ENCODE measurements around the gene RPS6KB2. TPM values are rescaled to one million over a fixed set of nuclear protein-coding genes. Genes with fewer than 3 reads are reported as not detected.

The RPS6KB2 gene
- total and polyA plus RNA-seq, 12 donors = 36.6 to 111 (median 50.0) TPM

- 68 to 80% (median 75%) methylated on average over 9 to 11 of the region's 11 CpGs for WGBS, 4 donors
- Histone ChIP-seq H3K27me3 (no peaks in the 10 kb centered on the region), H3K36me3 (replicated peaks in 1 of 2) (peaks cover 0 to 25% of the 10 kb centered on the region in 2 donors), H3K4me1 (replicated peaks in 1 of 2) (peaks cover 17 to 24% of the 10 kb centered on the region in 2 donors), H3K27ac (no peak overlapping the region), H3K4me3 (no peak overlapping the region), H3K9me3 (replicated peaks in 1 of 3) (no peaks in the 10 kb centered on the region)
- TF ChIP-seq POLR2A (IDR thresholded peaks at IDR 0.05) = no peak
- TF ChIP-seq CTCF (IDR thresholded peaks at IDR 0.05) = no peak
- intact Hi-C loops (cut with DNase I) = no loop called here
- no peak for DNase-seq
These were observed 56.6 kb downstream of the RPS6KB2 start for GRCh38 chr11:67484847-67485311.

Small RNA genes within 50 kb of the gene (small RNA-seq; reads per million reads assigned to genes)
- 0 reads per million in 2 donors for gene RNU6-1238P

Other genes with a start within 250 kb of the RPS6KB2 start
- gene GRK2, start 162.0 kb upstream of the RPS6KB2 start, total RNA-seq = 10 to 100 TPM; 32.2 to 73.7 (median 59.0) TPM
- gene GRK2, start 162.0 kb upstream of the RPS6KB2 start, polyA plus RNA-seq = 100 to 1,000 TPM in 1 of 3 donors, 10 to 100 TPM in 2; 26.4 to 159 (median 71.3) TPM
- 10 to 100 TPM in 8 of 9 donors, 1 to 10 TPM in 1; 9.2 to 52.9 (median 38.6) TPM for gene ANKRD13D, start 139.2 kb upstream of the RPS6KB2 start, total RNA-seq
- gene ANKRD13D, start 139.2 kb upstream of the RPS6KB2 start, polyA plus RNA-seq = 100 to 1,000 TPM in 1 of 3 donors, 10 to 100 TPM in 1, 1 to 10 TPM in 1; 8.7 to 205 (median 99.8) TPM
- 10 to 100 TPM in 8 of 9 donors, 1 to 10 TPM in 1; 5.7 to 31.2 (median 25.0) TPM for gene SSH3, start 125.0 kb upstream of the RPS6KB2 start, total RNA-seq
- 10 to 100 TPM in 2 of 3 donors, 1 to 10 TPM in 1; 4.2 to 35.2 (median 21.8) TPM for gene SSH3, start 125.0 kb upstream of the RPS6KB2 start, polyA plus RNA-seq
- gene POLD4, start 74.9 kb upstream of the RPS6KB2 start, total RNA-seq = 100 to 1,000 TPM in 4 of 9 donors, 10 to 100 TPM in 5; 60.5 to 166 (median 89.8) TPM
- 100 to 1,000 TPM in 2 of 3 donors, 10 to 100 TPM in 1; 13.0 to 130 (median 110) TPM for gene POLD4, start 74.9 kb upstream of the RPS6KB2 start, polyA plus RNA-seq
- 10 to 100 TPM in 1 of 9 donors, 1 to 10 TPM in 5, under 1 TPM in 3; 0.17 to 11.7 (median 2.9) TPM for gene CLCF1, start 54.9 kb upstream of the RPS6KB2 start, total RNA-seq
- gene CLCF1, start 54.9 kb upstream of the RPS6KB2 start, polyA plus RNA-seq = 10 to 100 TPM in 1 of 3 donors, 1 to 10 TPM in 2; 2.8 to 16.1 (median 5.6) TPM
- gene RAD9A, start 36.5 kb upstream of the RPS6KB2 start, total RNA-seq = 10 to 100 TPM in 7 of 9 donors, 1 to 10 TPM in 2; 7.6 to 29.0 (median 13.1) TPM
- gene RAD9A, start 36.5 kb upstream of the RPS6KB2 start, polyA plus RNA-seq = 10 to 100 TPM in 2 of 3 donors, 1 to 10 TPM in 1; 5.4 to 57.7 (median 36.2) TPM
- 100 to 1,000 TPM; 126 to 289 (median 168) TPM for gene PPP1CA, start 26.6 kb upstream of the RPS6KB2 start, total RNA-seq
- gene PPP1CA, start 26.6 kb upstream of the RPS6KB2 start, polyA plus RNA-seq = 100 to 1,000 TPM; 105 to 140 (median 116) TPM
- gene TBC1D10C, start 24.4 kb upstream of the RPS6KB2 start, total RNA-seq = 1 to 10 TPM in 6 of 9 donors, under 1 TPM in 2, not detected in 1; 0.28 to 9.1 (median 3.6) TPM
- 10 to 100 TPM in 1 of 3 donors, 1 to 10 TPM in 1, under 1 TPM in 1; 0.35 to 16.5 (median 4.6) TPM for gene TBC1D10C, start 24.4 kb upstream of the RPS6KB2 start, polyA plus RNA-seq
- under 1 TPM in 8 of 9 donors, not detected in 1; 0.10 to 0.80 (median 0.30) TPM for gene CARNS1, start 12.8 kb upstream of the RPS6KB2 start, total RNA-seq
- gene CARNS1, start 12.8 kb upstream of the RPS6KB2 start, polyA plus RNA-seq = under 1 TPM; 0.37 to 0.56 (median 0.51) TPM
- gene PTPRCAP, start 9.2 kb downstream of the RPS6KB2 start, total RNA-seq = 1 to 10 TPM; 1.2 to 7.5 (median 3.9) TPM
- gene PTPRCAP, start 9.2 kb downstream of the RPS6KB2 start, polyA plus RNA-seq = 10 to 100 TPM in 1 of 3 donors, 1 to 10 TPM in 1, under 1 TPM in 1; 0.57 to 13.4 (median 8.0) TPM
- gene CORO1B, start 15.0 kb downstream of the RPS6KB2 start, total RNA-seq = 100 to 1,000 TPM in 5 of 9 donors, 10 to 100 TPM in 4; 65.1 to 142 (median 102) TPM
- gene CORO1B, start 15.0 kb downstream of the RPS6KB2 start, polyA plus RNA-seq = 100 to 1,000 TPM in 2 of 3 donors, 10 to 100 TPM in 1; 28.9 to 159 (median 141) TPM
- under 1 TPM in 1 of 9 donors, not detected in 8; 0.18 TPM for gene GPR152, start 24.2 kb downstream of the RPS6KB2 start, total RNA-seq
- gene GPR152, start 24.2 kb downstream of the RPS6KB2 start, polyA plus RNA-seq = not detected
- gene CABP4, start 26.9 kb downstream of the RPS6KB2 start, total RNA-seq = 1 to 10 TPM in 5 of 9 donors, under 1 TPM in 3, not detected in 1; 0.28 to 3.8 (median 1.5) TPM
- gene CABP4, start 26.9 kb downstream of the RPS6KB2 start, polyA plus RNA-seq = 1 to 10 TPM in 2 of 3 donors, under 1 TPM in 1; 0.31 to 2.1 (median 1.1) TPM
- 100 to 1,000 TPM in 3 of 9 donors, 10 to 100 TPM in 6; 32.3 to 257 (median 96.8) TPM for gene TMEM134, start 40.8 kb downstream of the RPS6KB2 start, total RNA-seq
- 100 to 1,000 TPM in 2 of 3 donors, 10 to 100 TPM in 1; 15.5 to 103 (median 102) TPM for gene TMEM134, start 40.8 kb downstream of the RPS6KB2 start, polyA plus RNA-seq
- 100 to 1,000 TPM in 2 of 9 donors, 10 to 100 TPM in 7; 62.0 to 114 (median 74.1) TPM for gene AIP, start 54.5 kb downstream of the RPS6KB2 start, total RNA-seq
- gene AIP, start 54.5 kb downstream of the RPS6KB2 start, polyA plus RNA-seq = 100 to 1,000 TPM in 2 of 3 donors, 10 to 100 TPM in 1; 35.3 to 152 (median 119) TPM
- 100 to 1,000 TPM in 1 of 9 donors, 10 to 100 TPM in 8; 16.4 to 146 (median 45.1) TPM for gene PITPNM1, start 76.9 kb downstream of the RPS6KB2 start, total RNA-seq
- gene PITPNM1, start 76.9 kb downstream of the RPS6KB2 start, polyA plus RNA-seq = 10 to 100 TPM; 42.6 to 70.9 (median 62.1) TPM
- gene CDK2AP2, start 79.7 kb downstream of the RPS6KB2 start, total RNA-seq = 100 to 1,000 TPM in 1 of 9 donors, 10 to 100 TPM in 8; 34.0 to 218 (median 50.4) TPM
- gene CDK2AP2, start 79.7 kb downstream of the RPS6KB2 start, polyA plus RNA-seq = 100 to 1,000 TPM in 1 of 3 donors, 10 to 100 TPM in 2; 55.4 to 110 (median 85.6) TPM
- gene CABP2, start 95.0 kb downstream of the RPS6KB2 start, total RNA-seq = not detected
- gene CABP2, start 95.0 kb downstream of the RPS6KB2 start, polyA plus RNA-seq = not detected
- gene GSTP1, start 155.3 kb downstream of the RPS6KB2 start, total RNA-seq = 1,000 to 10,000 TPM in 1 of 9 donors, 100 to 1,000 TPM in 8; 332 to 1,325 (median 444) TPM
- 100 to 1,000 TPM; 267 to 762 (median 466) TPM for gene GSTP1, start 155.3 kb downstream of the RPS6KB2 start, polyA plus RNA-seq
- gene NDUFV1, start 178.4 kb downstream of the RPS6KB2 start, total RNA-seq = 100 to 1,000 TPM; 176 to 439 (median 297) TPM
- gene NDUFV1, start 178.4 kb downstream of the RPS6KB2 start, polyA plus RNA-seq = 100 to 1,000 TPM in 2 of 3 donors, 10 to 100 TPM in 1; 84.2 to 231 (median 227) TPM
- 10 to 100 TPM in 2 of 9 donors, 1 to 10 TPM in 7; 2.4 to 40.6 (median 7.2) TPM for gene NUDT8, start 201.4 kb downstream of the RPS6KB2 start, total RNA-seq
- gene NUDT8, start 201.4 kb downstream of the RPS6KB2 start, polyA plus RNA-seq = 10 to 100 TPM in 1 of 3 donors, 1 to 10 TPM in 2; 1.9 to 14.0 (median 8.0) TPM
- not detected for gene TBX10, start 211.3 kb downstream of the RPS6KB2 start, total RNA-seq
- not detected for gene TBX10, start 211.3 kb downstream of the RPS6KB2 start, polyA plus RNA-seq
- gene ACY3, start 222.2 kb downstream of the RPS6KB2 start, total RNA-seq = under 1 TPM in 1 of 9 donors, not detected in 8; 0.06 TPM
- under 1 TPM in 1 of 3 donors, not detected in 2; 0.32 TPM for gene ACY3, start 222.2 kb downstream of the RPS6KB2 start, polyA plus RNA-seq
- gene ALDH3B2, start 246.1 kb downstream of the RPS6KB2 start, total RNA-seq = not detected
- under 1 TPM in 1 of 3 donors, not detected in 2; 0.10 TPM for gene ALDH3B2, start 246.1 kb downstream of the RPS6KB2 start, polyA plus RNA-seq